Measurements from ENCODE around the gene MYO18B.

The MYO18B gene

DNA sequence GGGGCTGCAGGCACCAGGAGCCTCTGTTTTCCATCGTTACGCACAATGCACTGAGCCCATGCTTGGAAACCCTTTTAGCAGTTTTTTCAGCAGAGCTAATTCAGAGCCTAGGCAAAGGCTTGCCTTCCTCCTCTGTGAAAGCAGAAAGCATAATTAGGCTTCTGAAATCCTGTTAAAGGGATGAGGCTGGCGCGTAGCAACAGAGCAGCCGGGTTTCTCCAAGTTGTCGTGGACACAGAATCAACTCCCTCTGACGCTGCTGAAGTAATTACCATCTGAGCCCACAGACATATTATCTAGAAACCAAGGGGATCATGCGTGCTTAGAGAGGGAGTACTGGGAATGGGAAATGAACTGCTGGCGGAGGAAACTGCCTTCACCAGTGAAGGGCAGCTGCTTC is 85.4 kb downstream of the MYO18B start:
- no peak for DNase-seq

DNA sequence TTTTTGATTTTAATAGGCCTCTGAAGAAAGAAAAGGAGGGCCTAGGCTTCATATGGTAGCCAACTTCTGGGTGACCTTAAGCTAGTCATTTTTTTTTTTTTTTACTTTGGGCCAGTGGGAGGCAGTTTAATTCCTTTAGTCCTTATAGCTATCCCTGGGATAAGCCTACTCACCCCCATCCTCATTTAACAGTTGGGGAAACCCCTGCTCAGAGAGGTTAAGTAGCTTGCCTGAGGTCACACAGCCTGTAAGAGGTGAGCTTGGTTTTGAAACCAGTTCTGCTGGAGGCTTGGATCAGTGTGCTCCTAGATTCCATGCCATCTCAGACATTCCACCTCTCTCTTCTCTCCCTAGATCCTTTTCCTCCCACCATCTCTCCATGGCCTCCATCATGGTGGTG is 86.4 kb downstream of the MYO18B start:
- DNase-seq, result no peak

DNA sequence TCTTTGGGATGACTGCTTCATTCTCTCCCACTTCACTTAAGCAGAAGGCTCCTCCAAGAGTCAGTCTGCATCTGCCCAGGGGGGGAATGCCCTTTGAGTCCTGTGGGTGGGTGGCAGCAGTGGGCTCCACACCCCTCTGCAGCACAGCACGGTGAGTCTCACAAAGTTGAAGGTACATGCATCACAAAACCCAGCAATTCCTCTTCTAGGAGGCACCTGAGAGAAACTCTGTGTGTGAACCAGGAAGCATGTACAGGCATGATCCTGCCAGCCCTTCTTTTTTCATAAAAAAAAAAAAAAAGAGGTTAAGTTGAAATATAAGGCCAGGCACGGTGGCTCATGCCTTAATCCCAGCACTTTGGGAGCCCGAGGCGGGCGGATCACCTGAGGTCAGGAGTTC is 87.2 kb downstream of the MYO18B start:
- DNase-seq, result no peak

GRCh38 chr22:25829808-25830777 is 88.1 kb downstream of the MYO18B start:
- DNase-seq, result no peak

- DNase-seq, result no peak
Observed at GRCh38 chr22:25833091-25833490, 91.1 kb downstream of the MYO18B start.

- DNase-seq, result no peak
Observed at GRCh38 chr22:25833676-25834075, 91.7 kb downstream of the MYO18B start.

DNA sequence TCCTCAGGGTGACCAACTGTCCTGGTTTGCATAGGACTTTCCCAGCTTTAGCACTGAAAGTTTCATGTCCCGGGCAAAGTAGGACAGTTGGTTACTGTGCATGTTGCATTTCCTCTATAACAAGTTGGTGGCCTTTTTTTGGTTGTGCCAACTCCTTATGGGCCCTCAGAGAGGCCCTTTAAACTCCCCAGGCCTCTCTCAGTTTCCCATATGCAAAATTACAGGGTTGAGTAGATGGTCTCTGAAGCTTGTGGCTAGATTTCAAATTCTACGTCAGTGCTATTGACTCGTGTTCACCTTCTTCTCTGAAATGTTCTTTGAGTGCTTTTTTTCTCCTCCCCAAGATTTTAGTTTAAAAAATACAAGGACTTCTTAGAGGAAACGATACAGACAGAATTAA is 92.5 kb downstream of the MYO18B start:
- DNase-seq, result no peak

DNA sequence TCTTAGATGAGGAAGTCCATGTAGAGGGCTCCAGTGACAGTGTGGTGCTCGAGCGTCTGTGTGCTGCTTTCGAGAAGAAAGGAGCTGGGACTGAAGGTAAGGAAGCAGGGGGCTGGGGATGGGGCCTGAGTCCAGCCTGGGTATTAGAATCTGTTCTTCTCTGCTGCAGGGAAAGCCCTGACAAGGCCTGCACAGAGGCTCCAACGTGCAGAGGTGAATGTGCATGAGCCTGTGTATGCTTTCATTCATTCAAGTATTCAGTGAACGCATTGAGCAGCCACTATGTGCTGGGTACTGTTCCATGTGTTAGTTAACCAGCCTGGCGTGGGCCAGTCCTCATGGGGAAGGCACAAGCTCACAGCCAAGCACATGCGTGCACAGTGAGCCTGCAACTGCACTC is 93.4 kb downstream of the MYO18B start:
- DNase-seq, result no peak

- no peak for DNase-seq
Observed at GRCh38 chr22:25837288-25837900, 95.4 kb downstream of the MYO18B start.

DNA sequence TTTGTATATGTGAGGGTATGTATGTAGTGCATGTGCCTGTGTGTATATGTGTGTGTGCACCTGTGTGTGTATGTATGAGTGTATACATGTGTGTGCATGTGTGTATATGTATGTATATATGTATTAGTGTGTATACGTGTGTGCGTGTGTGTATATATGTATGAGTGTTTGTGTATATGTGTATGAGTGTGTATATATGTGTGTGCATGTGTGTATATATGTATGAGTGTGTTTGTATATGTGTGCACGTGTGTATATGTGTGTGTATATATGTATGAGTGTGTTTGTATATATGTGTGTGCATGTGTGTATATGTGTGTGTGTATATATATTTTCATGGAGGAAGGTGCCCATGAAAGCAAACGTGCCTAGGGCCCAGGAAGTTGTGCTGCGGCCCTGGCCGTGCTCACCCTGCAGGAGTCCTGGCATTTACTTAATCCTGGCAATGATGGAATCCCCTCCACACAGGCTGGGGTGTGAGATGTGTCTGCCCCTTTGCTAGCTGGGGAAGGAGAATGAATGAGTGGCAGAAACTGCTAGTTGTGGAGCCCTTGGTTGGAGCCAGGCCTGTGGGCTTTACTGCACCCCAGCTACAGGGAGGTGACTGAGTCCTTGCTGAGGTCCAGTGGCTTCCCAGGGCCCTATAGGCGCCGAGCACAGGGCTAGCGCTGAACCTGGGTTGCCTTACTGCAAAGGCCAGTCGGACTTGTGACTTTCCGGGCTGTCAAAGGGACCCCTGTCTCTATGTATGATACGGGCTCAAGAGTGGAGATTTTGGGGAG is 97.2 kb downstream of the MYO18B start:
- DNase-seq, result no peak

DNA sequence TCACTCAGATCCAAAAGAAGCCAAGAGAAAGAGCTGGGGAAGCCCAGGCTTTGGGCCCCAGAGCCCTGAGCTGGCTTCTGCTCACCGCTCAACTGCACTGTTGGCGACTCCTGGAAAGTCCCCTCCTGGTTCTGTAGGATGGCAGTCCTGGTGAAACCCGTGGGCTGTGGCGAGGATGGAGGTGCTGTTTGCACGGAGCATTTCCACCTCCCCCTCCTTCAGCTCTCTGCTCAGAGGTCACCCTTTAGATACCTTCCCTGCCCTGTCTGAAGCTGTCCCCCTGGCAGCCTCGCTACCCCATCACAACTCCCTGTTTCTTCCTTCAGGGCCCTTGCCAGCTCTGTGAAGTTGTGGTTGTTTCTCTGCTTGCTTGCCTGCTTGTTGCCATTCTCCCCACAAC is 97.8 kb downstream of the MYO18B start:
- DNase-seq, result no peak

- no peak for DNase-seq
Observed at GRCh38 chr22:25840167-25840566, 98.2 kb downstream of the MYO18B start.

DNA sequence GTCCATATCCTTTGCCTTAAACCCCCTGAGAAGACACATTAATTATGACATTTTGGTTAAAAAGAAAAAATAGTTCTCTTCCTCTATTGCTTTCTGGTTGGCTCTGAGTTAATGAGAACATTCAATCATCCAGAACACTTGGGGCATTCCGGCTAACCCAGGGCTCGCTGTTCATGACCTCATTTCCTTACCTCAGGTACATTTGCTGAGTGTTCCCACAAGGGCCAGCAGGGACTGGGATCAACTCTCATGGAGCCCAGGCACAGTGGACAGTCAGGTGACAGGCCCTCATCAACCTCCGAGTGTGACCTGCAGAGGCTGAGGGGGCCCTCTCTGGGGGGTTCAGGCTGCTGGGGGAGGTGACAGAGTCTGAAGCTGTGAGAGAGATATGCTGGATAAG is 98.9 kb downstream of the MYO18B start:
- no peak for DNase-seq

GRCh38 chr22:25841775-25842174 is 99.8 kb downstream of the MYO18B start:
- DNase-seq, result no peak

DNA sequence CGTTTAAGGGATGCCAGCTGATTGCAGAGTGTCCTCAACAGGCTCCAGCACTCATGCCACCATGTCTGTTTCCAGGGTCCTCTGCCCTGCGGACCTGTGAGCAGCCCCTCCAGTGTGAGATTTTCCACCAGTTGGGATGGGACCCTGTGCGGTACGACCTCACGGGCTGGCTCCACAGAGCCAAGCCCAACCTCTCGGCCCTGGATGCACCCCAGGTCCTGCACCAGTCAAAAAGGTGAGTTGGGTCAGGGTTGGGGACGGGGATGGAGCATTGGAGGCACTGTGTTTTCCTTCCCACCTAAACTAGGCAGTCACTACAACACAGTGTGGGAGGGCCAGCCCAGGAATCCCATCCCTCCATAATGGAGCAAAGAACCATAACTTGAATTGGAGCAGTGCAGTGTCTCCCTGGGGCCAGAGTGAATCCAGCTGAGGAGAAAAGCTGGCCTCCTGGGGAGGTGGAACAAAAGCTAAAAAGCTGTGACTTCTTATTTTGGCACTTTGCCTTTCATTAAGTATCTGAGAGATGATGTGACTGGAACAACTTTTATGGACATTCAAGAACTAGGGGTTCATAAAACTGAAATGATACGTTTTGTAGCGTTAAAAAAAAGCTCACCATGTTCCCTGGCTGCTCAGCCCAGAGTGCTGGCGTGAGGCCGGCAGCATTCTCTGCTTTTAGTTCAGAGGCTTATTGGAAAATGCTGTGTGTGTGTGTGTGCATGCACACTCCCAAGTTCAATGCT is 101.8 kb downstream of the MYO18B start:
- no peak for DNase-seq

- DNase-seq, result no peak
Observed at GRCh38 chr22:25844601-25845000, 102.6 kb downstream of the MYO18B start.

DNA sequence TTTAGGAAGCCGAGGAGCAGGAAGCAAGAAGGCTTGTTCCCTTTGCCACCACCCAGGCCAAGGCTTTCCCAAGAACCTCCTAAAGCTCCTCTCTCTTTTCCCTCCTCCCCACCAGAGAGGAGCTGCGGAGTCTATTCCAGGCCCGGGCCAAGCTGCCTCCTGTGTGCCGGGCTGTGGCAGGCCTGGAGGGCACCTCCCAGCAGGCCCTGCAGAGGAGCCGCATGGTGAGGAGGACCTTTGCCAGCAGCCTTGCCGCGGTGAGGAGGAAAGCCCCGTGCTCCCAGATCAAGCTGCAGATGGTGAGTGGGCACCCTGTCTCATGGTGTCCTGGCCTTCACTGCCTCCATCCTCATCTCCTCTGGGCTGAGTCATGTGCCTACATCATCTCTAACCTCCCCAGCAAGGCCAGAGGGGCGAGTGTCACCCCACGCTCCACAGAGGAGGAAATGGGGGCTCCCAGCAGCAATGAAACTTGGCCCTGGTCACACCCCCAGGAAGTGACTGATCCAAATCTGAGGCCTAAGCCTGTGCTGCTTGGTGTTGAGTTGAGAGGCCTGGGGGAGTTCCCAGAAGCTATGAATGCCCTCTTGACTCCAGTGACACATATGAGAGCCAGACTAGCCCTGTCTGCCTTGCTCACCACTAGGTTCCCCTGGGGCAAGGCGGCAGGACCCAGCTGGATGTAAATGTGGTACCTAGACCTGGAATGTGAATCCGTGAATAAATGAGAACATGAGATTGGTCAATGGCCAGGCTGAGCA is 104.2 kb downstream of the MYO18B start:
- DNase-seq, result no peak

- no peak for DNase-seq
Observed at GRCh38 chr22:25847451-25847850, 105.5 kb downstream of the MYO18B start.

DNA sequence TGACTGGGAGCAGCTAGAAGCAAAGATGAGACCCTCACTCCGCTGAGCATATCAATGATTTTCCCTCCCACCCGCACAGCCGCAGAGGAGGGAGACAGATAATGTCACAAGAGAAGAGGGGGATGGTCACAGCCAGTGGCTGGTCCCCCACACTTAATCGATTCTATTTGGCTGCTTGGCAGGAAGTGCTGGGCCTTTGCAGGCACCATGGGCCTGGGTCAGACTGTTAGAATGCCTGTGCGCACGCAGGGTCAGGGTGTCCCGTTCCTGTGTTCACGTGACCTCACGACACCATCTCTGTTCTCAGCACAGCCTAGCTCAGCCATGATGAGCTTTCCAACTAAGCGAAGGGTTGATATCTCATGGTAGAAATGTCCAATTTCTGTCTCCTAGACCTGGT is 107.0 kb downstream of the MYO18B start:
- no peak for DNase-seq

DNA sequence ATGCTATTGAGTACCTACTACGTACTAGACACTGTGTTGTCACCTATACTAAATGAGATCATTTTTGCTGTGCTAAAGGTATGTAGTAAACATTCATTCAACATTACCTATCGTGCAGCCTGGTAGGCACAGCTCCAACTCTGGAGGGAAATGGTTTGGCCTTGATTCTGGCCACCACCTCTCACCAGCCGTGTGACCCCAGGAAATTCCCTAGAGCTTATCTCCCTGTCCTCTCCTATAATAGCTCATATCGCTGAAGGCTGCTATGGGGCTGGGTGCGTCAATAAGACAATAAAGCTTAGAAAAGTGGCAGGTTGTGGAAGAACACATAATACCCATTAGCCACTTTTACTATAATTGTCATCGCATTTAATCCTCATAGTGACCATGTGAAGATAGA is 107.5 kb downstream of the MYO18B start:
- no peak for DNase-seq

DNA sequence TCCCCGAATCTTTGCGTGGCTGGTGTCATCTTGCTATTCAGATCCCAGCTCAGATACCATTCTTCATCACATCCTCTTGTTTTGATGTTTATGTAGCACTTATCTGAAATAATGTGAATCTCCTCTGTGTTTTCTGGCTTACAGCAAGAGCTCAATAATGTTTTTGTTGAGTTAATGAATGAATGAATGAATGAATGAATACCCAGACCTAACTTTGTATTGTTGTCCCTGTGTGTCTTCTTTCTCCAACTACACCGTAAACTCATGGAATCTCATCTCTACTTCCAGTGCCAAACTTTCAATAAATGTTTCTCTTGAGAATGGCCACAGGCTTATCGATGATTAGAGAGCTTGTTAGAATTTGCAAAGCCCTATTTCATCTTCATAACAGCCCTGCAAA is 110.2 kb downstream of the MYO18B start:
- no peak for DNase-seq

DNA sequence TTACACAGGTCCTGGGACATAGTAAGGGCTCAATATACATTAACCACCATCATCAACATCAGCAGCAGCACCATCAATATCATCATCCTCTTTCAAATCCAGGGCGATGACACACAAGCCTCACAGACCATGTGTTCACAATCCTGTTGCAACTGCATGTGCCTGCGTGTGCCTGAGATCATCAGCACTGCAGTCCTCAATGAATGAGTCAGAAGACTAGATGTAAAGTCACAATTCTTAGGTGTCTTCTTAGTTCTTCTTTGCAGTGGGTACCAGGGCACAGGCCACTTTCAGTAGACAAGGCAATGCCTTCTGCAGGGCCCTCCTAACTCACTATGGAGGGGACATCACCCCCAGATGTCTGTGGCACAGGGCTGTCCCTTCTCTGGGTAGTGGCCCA is 111.1 kb downstream of the MYO18B start:
- DNase-seq, result no peak
